BLaER1 (cell line): Measurements from ENCODE around the gene AGAP6.
"Not testable (repeated sequence)": the region's sequence is repeated elsewhere in the genome, so short reads cannot be mapped to it uniquely, and the experiment has no call there.

Experiments
- H3K27ac ChIP-seq: shearing (Covaris generic); formaldehyde crosslinking; 2 replicates; pipeline ENCODE4 v1.8.1; 2022
- H3K27me3 ChIP-seq: shearing (Covaris generic); formaldehyde crosslinking; 2 replicates; pipeline ENCODE4 v1.8.1; 2022
- H3K36me3 ChIP-seq: shearing (Covaris generic); formaldehyde crosslinking; 2 replicates; pipeline ENCODE4 v1.8.1; 2022
- H3K4me1 ChIP-seq: shearing (Covaris generic); formaldehyde crosslinking; 2 replicates; pipeline ENCODE4 v1.8.1; 2022
- H3K4me2 ChIP-seq: shearing (Covaris generic); formaldehyde crosslinking; 2 replicates; pipeline ENCODE4 v1.8.1; 2022
- H3K4me3 ChIP-seq: shearing (Covaris generic); formaldehyde crosslinking; 2 replicates; pipeline ENCODE4 v1.8.1; 2022
- H3K9ac ChIP-seq: shearing (Covaris generic); formaldehyde crosslinking; 2 replicates; pipeline ENCODE4 v1.8.1; 2022
- H3K9me3 ChIP-seq: shearing (Covaris generic); formaldehyde crosslinking; 2 replicates; pipeline ENCODE4 v1.8.1; 2022
- H4K20me1 ChIP-seq: shearing (Covaris generic); formaldehyde crosslinking; 2 replicates; pipeline ENCODE4 v1.8.1; 2022
- Cebpa-rat ChIP-seq: shearing (Covaris generic); IDR thresholded peaks from 2 replicates; pipeline ENCODE4 v1.8.1; 2022

Gene AGAP6

GRCh38 chr10:50014024-50014423 is 25.8 kb downstream of the AGAP6 start:
- not testable (repeated sequence) for H3K9me3 ChIP-seq, H3K4me2 ChIP-seq, H3K27ac ChIP-seq, H4K20me1 ChIP-seq, H3K4me1 ChIP-seq, H3K36me3 ChIP-seq, H3K27me3 ChIP-seq, H3K9ac ChIP-seq, H3K4me3 ChIP-seq

GRCh38 chr10:50015596-50016220 is 27.5 kb downstream of the AGAP6 start:
- not testable (repeated sequence) for H3K9ac ChIP-seq, H3K4me1 ChIP-seq, H3K9me3 ChIP-seq, H3K27me3 ChIP-seq, H3K4me2 ChIP-seq, H3K4me3 ChIP-seq, H4K20me1 ChIP-seq, H3K27ac ChIP-seq, H3K36me3 ChIP-seq

DNA sequence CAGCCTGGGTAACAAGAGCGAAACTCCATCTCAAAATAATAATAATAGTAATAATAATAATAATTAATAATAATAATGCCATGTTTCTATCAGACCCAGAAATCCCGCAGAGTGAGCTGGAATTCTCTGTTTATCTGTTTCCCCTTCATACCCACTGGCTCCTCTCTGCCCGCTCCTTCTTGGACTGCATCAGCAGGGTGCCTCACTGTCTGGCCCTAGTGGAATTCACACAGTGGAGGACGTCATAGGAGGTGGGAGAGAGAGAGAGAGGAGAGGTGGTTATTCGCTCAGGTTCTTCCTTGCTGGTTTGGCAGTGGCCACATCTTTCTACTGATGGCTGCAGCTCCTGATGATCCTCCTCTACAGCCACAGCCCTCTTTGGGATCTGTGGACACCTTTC is 28.7 kb downstream of the AGAP6 start:
- not testable (repeated sequence) for H3K27ac ChIP-seq, H3K9ac ChIP-seq, H3K4me2 ChIP-seq, H4K20me1 ChIP-seq, H3K9me3 ChIP-seq, H3K36me3 ChIP-seq, H3K27me3 ChIP-seq, H3K4me1 ChIP-seq, H3K4me3 ChIP-seq

GRCh38 chr10:50017646-50018045 is 29.4 kb downstream of the AGAP6 start:
- H3K27ac ChIP-seq, H3K4me2 ChIP-seq, H3K27me3 ChIP-seq, H3K9ac ChIP-seq, H3K36me3 ChIP-seq, H3K9me3 ChIP-seq, H3K4me1 ChIP-seq, H3K4me3 ChIP-seq, H4K20me1 ChIP-seq: not testable (repeated sequence)

GRCh38 chr10:50019279-50019678 is 31.1 kb downstream of the AGAP6 start:
- H3K27me3 ChIP-seq, H3K4me1 ChIP-seq, H3K4me3 ChIP-seq, H3K9me3 ChIP-seq, H3K27ac ChIP-seq, H3K36me3 ChIP-seq, H3K4me2 ChIP-seq, H3K9ac ChIP-seq, H4K20me1 ChIP-seq: not testable (repeated sequence)

- H4K20me1 ChIP-seq, H3K9me3 ChIP-seq, H3K36me3 ChIP-seq, H3K4me2 ChIP-seq, H3K4me3 ChIP-seq, H3K4me1 ChIP-seq, H3K27me3 ChIP-seq, H3K27ac ChIP-seq, H3K9ac ChIP-seq: not testable (repeated sequence)
Observed at GRCh38 chr10:50020451-50021024, 32.3 kb downstream of the AGAP6 start.

DNA sequence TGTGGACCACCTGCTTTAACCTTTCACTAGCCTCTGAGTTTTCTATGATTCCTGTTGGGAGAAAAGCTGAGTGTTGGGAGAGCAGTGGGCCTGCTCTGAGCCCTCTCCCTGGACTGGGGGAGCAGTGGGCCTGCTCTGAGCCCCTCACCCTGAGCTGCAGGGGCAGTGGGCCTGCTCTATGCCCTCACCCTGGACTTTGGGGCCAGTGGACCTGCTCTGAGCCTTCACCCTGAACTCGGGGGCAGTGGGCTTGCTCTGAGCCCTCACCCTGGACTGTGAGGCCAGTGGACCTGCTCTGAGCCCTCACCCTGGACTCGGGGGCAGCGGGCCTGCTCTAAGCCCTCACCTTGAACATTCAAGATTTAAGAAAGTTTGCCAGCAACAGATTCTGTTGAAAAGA is 33.4 kb downstream of the AGAP6 start:
- H3K9ac ChIP-seq, result no peak overlapping the region
- H3K4me3 ChIP-seq, result no peak overlapping the region
- H3K27me3 ChIP-seq, result no peaks in the 10 kb centered on the region
- H3K9me3 ChIP-seq, result no peaks in the 10 kb centered on the region
- H3K4me1 ChIP-seq, result no peaks in the 10 kb centered on the region
- no peaks in the 10 kb centered on the region for H3K36me3 ChIP-seq
- no peak overlapping the region for H3K27ac ChIP-seq
- no peaks in the 10 kb centered on the region for H4K20me1 ChIP-seq
- TF ChIP-seq Cebpa-rat, result no peak
- no peak overlapping the region for H3K4me2 ChIP-seq

GRCh38 chr10:50024716-50025383 is 36.6 kb downstream of the AGAP6 start:
- H3K27me3 ChIP-seq, H3K27ac ChIP-seq, H3K9ac ChIP-seq, H3K36me3 ChIP-seq, H3K9me3 ChIP-seq, H4K20me1 ChIP-seq, H3K4me2 ChIP-seq, H3K4me1 ChIP-seq, H3K4me3 ChIP-seq: not testable (repeated sequence)

DNA sequence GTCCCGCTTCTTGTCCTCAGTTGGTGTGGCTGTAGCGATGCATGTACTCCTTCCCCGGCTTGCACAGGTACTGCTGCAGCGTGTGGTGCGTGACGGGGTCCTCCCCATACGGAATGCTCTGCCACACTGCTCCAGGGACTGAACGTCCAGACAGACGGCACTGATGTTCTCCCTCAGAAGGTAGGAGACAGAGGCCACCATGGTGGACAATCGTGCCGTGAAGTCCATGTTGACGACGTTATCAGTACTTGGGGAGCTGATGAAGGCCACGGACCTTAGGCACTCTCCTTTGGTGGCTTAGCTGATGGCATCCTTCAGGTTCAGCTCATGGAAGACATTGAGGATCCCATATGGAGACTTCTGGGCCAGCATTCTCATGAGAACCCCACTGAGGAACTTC is 37.4 kb downstream of the AGAP6 start:
- H3K4me1 ChIP-seq, result no peaks in the 10 kb centered on the region
- H3K27me3 ChIP-seq, result no peaks in the 10 kb centered on the region
- H3K27ac ChIP-seq, result no peak overlapping the region
- TF ChIP-seq Cebpa-rat, result no peak
- no peaks in the 10 kb centered on the region for H3K36me3 ChIP-seq
- H3K4me3 ChIP-seq, result no peak overlapping the region
- no peak overlapping the region for H3K9ac ChIP-seq
- H3K4me2 ChIP-seq, result no peak overlapping the region
- no peaks in the 10 kb centered on the region for H4K20me1 ChIP-seq
- no peaks in the 10 kb centered on the region for H3K9me3 ChIP-seq

DNA sequence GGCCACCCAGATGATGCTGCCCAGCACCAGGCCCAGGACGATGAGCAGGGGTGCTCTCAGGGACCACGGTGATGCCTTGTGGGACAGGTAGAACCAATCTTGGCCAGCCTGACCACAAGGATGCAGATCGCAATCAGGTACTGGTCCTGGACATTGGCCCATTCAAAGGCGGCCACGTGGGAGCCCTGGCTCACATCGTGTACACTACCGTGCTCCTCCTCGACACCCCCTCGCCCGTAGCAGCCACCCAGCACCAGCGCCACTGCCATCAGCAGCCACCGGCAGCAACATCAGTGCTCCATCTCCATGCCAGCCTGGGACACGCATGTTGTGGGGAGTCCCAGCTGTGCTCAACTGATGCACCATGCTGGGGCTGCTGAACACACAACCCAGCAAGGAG is 39.0 kb downstream of the AGAP6 start:
- no peak overlapping the region for H3K9ac ChIP-seq
- no peak for TF ChIP-seq Cebpa-rat
- H3K4me3 ChIP-seq, result no peak overlapping the region
- no peaks in the 10 kb centered on the region for H3K36me3 ChIP-seq
- no peaks in the 10 kb centered on the region for H3K27me3 ChIP-seq
- no peaks in the 10 kb centered on the region for H3K9me3 ChIP-seq
- no peak overlapping the region for H3K4me2 ChIP-seq
- no peaks in the 10 kb centered on the region for H3K4me1 ChIP-seq
- H3K27ac ChIP-seq, result no peak overlapping the region
- no peaks in the 10 kb centered on the region for H4K20me1 ChIP-seq

DNA sequence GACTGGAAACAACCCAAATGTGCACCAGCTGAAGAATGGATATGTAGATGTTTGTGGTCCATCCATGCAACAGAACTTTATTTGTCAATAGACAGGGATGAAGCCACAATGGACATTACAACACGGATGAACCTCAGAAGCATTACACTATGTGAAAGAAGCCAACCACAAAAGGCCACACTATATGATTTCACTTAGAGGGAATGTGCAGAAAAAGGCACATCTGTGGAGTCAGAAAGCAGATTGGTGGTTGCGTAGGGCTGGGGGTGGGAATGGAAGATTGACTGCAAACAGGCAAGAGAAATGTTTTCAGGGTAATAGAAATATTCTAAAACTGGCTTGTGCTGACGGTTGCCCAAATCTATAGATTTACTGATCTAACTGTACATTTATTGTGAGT is 45.3 kb downstream of the AGAP6 start:
- no peak overlapping the region for H3K4me2 ChIP-seq
- H3K27ac ChIP-seq, result no peak overlapping the region
- no peaks in the 10 kb centered on the region for H4K20me1 ChIP-seq
- TF ChIP-seq Cebpa-rat, result no peak
- H3K9ac ChIP-seq, result no peak overlapping the region
- no peak overlapping the region for H3K4me3 ChIP-seq
- no peaks in the 10 kb centered on the region for H3K9me3 ChIP-seq
- H3K27me3 ChIP-seq, result no peaks in the 10 kb centered on the region
- no peaks in the 10 kb centered on the region for H3K4me1 ChIP-seq
- no peaks in the 10 kb centered on the region for H3K36me3 ChIP-seq

DNA sequence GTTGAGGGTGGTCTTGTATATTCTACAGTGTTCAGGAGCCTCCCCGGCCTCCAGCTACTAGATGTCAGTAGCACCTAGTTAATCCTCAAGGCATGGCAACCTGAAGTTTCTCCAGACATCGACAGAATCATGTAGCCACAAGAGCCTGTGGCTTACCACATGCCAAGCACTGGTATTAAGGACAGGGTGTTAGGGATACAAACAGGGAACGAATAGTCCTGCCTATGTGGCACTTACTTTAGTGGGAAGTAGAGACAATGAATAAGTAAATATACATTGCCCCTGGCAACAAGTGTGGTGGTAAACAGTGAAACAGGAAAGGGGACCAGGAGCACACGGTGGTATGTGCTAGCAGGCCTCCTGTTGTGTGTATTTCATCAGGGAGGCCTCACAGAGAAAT is 47.1 kb downstream of the AGAP6 start:
- H3K9me3 ChIP-seq, H3K4me1 ChIP-seq, H3K36me3 ChIP-seq, H3K4me2 ChIP-seq, H3K27me3 ChIP-seq, H3K4me3 ChIP-seq, H4K20me1 ChIP-seq, H3K9ac ChIP-seq, H3K27ac ChIP-seq: not testable (repeated sequence)
